ELF-1 (cell line): ENCODE results near the gene NT5DC2.
A peak's percentile ranks its signal among the peaks of the same experiment; 100 is the strongest.

Experiments
- DNase-seq: peaks from one replicate; pipeline ENCODE4 v3.0.0-alpha.2; 2016; ENCODE audit warnings: low read depth, low spot score

NT5DC2 gene

DNA sequence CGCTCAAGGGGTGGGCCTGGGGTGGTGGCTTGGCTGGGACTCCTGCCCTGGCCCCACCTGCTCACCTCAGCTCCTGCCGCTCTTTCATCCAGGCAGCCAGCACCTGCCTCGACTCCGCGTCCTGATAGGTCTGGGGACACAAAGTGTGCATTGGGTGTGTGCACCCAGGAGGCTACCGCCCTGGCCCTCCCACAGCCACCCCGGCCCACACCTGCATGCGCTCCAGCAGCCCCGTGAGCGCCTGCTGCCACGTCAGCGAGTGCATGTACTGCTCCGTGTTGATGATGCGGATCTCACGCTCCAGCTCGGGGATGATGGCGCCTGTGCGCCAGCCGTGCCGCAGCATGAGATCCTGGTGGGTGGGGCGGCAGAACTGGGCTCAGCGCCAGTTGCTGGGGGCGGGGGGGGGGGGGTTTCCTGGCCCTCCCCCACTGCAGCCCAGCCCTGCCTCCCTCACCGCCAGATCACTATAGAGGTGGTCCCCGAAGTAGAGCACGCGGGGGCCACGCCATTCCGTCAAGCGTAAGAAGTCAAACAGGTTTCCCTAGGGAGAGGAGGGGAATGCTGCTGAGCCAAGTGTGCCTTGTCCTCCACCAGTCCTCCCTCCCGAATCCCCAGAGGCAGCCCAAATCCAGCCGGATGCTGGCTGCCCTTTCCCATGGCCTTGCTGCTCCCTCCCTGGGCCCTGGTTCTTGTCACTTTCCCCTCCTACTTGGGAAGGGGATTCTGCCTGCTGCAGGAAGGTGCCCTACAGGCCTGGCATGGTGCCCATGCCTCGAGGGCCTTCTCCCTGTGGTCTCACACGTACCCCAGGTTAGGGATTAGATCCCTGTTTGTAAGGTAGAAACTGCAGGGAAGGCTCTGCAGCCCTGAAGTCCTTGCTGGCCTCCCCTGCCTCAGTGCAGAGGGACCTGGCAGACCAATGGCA lies 8.6 kb downstream of the NT5DC2 start:
- no peak for DNase-seq

DNA sequence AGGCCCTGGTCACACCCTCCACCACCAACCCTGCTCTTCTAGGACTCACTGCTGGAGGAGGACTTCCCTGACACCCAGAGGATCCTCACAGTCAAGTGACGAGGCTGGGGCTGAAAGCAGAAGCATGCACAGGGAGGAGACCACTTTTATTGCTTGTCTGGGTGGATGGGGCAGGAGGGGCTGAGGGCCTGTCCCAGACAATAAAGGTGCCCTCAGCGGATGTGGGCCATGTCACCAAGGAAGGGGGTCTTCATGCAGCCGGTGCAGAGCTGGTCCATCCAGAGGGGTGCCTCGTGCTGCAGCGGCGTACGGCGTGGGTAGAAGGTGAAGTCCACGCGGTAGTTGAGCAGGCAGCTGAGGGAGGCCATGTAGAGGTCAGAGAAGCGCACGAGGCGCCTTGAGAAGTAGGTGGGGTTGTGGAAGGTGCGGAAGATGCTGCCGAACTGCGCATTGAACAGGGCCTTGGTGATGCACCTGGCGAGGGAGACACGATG lies 9.4 kb downstream of the NT5DC2 start:
- no peak for DNase-seq

DNA sequence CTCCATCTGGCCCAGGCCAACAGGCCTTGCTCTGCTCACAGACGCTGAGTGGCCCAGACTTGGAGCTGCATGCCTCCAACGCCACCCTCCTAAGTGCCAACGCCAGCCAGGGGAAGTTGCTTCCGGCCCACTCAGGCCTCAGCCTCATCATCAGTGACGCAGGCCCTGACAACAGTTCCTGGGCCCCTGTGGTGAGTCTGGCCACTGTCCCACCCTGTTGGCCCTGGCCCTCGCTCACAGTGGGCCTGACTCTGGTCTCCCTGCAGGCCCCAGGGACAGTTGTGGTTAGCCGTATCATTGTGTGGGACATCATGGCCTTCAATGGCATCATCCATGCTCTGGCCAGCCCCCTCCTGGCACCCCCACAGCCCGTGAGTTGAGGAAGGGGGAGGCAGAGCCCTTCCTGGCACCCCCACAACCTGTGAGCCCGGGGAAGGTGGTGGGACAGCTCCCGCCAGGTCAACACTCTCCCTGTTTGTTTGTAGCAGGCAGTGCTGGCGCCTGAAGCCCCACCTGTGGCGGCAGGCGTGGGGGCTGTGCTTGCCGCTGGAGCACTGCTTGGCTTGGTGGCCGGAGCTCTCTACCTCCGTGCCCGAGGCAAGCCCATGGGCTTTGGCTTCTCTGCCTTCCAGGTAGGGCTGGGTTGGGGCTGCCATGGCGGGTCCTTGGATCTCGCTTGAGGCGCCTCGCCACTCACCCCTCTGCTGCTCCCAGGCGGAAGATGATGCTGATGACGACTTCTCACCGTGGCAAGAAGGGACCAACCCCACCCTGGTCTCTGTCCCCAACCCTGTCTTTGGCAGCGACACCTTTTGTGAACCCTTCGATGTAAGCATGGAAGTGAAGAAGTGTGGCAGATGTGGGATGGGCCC lies 10.0 kb downstream of the NT5DC2 start:
- DNase-seq: no peak

DNA sequence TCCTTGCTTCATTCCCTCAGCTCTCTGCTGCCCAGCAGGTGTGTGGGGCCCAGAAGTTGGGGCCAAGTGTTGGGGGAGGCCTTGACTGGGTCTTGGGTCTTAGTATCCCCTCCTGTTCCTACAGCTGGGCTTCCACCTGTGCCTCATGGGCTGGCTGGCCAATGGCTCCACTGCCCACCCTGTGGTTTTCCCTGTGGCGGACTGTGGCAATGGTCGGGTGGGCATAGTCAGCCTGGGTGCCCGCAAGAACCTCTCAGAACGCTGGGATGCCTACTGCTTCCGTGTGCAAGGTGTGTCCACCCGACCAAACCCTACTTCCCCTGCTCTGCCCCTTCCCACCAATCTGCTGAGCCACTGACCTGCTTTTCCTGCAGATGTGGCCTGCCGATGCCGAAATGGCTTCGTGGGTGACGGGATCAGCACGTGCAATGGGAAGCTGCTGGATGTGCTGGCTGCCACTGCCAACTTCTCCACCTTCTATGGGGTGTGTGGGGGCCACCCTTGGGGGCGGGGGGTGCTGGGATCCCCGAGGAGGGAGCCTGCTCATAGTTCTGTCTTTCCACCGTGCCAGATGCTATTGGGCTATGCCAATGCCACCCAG lies 10.9 kb downstream of the NT5DC2 start:
- DNase-seq: no peak

DNA sequence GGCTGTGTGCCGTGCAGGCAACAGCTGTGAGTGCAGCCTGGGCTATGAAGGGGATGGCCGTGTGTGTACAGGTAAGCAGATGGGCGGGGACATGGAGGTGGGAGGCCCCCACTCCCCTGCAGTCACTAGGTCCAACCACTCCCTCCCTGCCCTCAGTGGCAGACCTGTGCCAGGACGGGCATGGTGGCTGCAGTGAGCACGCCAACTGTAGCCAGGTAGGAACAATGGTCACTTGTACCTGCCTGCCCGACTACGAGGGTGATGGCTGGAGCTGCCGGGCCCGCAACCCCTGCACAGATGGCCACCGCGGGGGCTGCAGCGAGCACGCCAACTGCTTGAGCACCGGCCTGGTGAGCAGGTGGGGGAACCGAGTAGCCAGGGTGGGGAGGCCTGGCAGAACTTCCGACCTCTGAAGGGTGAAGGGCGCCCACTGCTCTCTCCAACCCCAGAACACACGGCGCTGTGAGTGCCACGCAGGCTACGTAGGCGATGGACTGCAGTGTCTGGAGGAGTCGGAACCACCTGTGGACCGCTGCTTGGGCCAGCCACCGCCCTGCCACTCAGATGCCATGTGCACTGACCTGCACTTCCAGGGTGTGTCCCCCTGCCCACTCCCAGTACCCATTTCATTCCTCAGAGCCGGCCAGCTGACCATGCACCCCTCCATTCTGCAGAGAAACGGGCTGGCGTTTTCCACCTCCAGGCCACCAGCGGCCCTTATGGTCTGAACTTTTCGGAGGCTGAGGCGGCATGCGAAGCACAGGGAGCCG lies 11.6 kb downstream of the NT5DC2 start:
- no peak for DNase-seq

DNA sequence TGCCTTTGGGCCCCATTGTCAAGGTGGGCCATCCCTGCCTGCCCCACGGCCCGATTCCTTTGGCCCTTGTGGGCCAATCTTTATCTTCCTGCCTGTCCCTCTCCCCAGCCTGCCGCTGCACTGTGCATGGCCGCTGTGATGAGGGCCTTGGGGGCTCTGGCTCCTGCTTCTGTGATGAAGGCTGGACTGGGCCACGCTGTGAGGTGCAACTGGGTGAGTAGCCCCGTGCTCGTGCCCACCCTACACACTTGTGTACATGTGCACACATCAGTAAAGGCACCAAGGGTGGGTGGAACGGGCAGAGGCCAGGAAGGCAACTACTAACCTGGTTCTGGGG lies 12.2 kb downstream of the NT5DC2 start:
- no peak for DNase-seq

DNA sequence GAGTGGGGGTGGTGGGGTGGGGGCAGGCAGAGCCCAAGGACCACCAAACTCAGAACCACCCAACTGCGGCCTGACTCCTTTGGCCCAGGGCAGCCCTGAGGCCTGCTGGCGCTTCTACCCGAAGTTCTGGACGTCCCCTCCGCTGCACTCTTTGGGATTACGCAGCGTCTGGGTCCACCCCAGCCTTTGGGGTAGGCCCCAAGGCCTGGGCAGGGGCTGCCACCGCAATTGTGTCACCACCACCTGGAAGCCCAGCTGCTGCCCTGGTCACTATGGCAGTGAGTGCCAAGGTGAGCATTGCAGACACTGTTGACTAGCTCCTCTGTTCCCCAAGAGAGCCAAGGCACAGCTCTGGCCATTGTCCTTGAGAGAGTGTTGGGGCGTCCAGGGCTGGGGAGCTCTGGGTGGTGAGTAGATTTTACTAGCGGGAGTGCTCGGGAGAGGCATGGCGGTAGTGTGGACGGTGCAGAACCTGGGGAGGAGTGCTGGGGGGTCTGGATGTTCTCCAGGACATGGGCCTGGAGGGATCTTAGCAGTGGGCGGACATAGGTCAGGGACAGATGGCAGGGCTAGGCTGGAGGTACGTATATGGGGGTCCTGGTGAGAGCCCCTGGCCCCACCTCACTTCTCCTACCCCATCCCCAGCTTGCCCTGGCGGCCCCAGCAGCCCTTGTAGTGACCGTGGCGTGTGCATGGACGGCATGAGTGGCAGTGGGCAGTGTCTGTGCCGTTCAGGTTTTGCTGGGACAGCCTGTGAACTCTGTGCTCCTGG lies 12.8 kb downstream of the NT5DC2 start:
- DNase-seq: no peak

DNA sequence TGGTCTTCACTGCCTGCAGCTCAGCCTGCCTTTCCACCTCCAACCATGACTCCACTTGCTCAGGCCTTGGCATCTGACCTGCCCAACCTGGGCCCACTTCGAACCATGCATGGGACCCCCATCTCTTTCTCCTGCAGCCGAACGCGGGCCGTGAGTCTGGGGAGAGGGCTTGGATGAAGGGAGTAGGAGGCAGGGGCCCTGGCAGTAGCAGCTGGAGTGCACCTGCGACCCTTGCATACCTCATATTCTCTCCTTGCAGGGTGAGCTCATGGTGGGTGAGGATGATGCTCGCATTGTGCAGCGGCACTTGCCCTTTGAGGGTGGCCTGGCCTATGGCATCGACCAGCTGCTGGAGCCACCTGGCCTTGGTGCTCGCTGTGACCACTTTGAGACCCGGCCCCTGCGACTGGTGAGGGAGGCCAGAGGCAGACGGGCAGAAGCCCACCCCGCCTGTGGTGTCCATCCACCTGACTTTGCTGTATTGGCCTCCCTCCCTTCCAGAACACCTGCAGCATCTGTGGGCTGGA lies 13.5 kb downstream of the NT5DC2 start:
- DNase-seq: no peak

DNA sequence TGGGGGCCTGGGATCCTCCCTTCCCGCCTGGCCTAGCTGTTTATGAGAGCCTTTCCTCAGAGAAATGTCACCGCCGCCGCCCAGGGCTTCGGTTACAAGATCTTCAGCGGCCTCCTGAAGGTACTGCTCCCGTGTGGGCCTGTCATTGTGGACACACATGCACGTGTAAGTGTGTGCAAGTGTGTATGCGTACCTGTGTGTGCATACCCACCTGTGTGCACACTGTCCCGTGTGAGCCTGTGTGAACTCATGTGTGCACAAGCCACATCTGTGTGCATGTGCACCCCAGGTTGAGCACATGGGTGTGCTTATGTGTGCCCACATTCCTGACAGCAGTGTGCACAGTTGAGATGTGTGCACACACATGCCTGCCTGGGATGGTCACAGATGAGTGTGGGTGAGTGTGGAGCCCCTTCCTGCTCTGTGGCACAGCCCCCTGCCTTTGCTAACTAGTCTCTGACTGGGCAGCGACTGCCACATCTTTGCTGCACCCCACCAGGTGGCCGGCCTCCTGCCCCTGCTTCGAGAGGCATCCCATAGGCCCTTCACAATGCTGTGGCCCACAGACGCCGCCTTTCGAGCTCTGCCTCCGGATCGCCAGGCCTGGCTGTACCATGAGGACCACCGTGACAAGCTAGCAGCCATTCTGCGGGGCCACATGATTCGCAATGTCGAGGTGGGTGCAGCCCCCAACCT lies 14.1 kb downstream of the NT5DC2 start:
- DNase-seq: no peak

DNA sequence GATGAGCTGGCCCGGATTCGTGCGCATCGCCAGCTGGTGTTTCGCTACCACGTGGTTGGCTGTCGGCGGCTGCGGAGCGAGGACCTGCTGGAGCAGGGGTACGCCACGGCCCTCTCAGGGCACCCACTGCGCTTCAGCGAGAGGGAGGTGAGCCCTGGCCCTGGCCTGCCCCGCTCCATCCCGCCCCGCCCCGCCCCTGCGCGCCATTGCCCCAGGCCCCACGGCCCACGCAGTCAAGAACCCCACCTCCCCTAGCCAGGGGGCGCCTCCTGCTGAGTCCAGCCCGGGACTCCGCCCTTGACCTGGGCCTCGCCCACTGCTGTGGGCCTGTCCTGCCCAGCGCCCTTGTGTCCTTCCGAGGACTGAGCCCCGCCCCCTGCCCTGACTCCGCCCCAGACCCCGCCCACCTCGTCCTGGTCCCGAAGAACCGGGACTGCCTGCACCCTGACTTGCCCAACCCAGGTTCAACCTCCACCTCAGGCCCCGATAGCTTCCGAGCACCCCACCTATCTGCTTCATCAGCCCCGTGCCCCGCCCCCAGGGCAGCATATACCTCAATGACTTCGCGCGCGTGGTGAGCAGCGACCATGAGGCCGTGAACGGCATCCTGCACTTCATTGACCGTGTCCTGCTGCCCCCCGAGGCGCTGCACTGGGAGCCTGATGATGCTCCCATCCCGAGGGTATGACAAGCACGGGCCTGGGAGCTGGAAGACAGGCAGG lies 14.8 kb downstream of the NT5DC2 start:
- peak; percentile 67 for DNase-seq

DNA sequence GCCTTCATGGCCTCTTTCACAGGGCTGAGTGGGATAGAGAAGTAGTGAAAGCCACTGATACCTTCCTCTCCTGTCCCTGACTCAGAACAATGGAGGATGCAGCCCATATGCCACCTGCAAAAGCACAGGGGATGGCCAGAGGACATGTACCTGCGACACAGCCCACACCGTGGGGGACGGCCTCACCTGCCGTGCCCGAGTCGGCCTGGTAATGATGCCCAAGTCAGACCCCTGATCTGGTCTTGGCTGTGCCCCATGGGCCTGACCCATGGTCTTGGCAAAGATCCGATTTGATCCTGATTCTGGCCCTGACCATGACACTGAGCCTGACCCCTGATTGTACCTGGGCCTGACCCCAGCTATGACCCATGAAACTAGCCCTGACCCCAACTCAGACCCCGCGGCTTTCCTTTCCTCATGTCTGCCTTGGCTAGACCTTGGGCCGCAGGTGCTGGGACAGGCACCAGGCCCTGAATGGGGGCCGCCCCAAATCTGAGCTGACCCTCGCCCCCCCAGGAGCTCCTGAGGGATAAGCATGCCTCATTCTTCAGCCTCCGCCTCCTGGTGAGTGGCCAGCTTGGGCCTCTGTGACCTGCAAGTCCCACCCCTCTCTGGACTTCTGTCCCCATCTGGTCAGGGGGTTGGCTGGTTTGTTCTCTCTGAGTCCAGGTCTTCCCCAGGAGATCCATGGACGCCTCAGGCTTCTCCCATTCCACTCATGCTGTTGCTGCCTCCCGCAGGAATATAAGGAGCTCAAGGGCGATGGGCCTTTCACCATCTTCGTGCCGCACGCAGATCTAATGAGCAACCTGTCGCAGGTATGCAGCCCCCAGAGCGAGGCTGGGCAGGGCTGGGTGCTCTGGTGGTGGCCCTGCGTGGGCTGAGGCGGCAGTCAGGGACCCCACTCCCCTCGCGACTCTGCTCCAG lies 15.6 kb downstream of the NT5DC2 start:
- peak; percentile 42 for DNase-seq

DNA sequence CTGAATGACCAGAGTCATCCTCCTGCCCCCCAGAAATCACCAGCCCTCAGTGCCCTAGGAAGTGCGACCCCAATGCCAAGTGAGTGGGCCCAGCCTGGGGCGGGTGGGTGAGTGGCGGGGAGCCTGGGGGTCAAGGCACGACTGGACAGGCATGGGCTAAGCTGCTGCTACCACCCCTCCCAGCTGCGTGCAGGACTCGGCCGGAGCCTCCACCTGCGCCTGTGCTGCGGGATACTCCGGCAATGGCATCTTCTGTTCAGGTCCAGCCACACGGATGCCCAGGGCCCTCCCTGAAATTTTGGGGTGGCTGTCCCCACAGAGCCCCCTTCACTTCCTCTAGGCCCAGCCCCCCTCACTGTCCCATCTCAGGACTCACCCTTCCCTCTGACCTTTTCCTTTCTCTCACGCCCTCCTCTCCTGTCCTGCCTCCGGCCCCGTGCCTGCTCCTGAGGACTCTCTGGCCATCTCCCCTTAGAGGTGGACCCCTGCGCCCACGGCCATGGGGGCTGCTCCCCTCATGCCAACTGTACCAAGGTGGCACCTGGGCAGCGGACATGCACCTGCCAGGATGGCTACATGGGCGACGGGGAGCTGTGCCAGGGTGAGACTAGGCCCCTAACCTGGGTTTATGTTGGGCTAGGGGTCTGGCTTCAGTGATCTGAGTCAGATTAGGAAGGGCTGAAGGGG lies 17.0 kb downstream of the NT5DC2 start:
- DNase-seq: no peak

DNA sequence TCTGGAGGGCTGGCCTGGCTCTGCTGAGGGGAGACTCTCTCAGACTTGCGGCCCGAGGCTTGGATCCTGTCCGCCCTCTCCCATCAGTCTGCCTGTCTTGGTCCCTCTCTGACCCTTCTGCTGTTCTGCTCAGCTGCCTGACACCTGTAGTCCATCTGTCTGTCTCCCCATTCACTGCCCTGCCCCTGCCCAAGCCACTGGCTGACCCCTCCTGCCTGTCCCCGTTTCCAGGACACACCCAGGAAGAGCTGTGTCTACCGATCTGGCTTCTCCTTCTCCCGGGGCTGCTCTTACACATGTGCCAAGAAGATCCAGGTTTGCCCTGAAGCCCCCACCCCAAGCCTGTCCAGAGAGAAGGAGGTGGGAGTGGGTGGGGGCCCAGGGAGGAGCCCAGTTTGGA lies 18.5 kb downstream of the NT5DC2 start:
- DNase-seq: no peak

DNA sequence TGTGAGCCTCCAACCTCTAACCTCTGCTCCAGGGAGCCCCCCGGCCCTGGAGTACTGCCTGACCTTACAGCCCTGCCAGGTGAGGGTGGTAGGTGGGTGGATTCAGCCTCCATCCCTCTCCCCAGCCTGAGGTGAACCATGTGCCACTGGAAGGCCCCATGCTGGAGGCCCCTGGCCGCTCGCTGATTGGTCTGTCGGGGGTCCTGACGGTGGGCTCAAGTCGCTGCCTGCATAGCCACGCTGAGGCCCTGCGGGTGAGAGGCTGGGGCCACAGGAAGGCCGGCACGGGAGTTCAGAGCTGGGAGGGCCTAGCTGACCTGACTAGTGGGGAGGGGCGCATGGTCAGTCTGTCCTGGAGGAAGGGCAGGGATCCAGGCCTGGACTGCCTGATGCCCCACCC lies 19.1 kb downstream of the NT5DC2 start:
- DNase-seq: no peak

DNA sequence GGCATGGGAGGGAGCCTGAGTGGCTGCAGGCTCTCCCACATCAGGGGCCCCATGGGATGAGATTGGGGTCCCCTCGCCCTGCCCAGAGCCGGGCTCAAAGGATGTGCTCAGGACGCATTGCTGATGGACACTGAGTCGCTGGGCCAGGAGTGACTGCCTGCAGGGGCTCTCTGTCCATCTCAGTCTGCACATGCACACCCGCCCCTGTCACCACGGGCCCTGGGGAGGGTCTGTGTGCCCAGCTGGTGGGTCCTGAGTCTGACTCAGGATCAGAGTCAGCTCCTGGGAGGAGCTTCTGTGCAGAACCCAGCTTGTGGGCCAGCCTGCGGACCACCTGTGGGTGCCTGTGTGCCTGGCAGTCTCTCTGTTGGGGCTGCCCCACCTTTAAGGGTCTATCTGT lies 20.4 kb downstream of the NT5DC2 start:
- no peak for DNase-seq

DNA sequence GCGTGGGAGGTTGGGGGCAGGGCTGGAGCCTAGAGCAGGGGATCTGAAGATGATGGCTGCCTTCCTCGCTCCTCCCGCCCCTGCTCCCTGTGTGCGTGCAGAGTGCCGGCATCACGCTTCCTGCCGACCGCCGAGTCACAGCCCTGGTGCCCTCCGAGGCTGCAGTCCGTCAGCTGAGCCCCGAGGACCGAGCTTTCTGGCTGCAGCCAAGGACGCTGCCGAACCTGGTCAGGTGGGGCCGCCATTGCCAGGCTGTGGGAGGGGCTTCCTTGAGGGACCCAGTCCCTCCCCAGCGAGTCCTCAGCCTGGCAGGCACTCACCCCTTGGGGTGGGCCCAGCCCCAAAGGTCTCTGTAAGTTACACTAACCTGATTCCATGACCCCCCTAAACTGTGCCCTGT lies 20.9 kb downstream of the NT5DC2 start:
- DNase-seq: no peak

DNA sequence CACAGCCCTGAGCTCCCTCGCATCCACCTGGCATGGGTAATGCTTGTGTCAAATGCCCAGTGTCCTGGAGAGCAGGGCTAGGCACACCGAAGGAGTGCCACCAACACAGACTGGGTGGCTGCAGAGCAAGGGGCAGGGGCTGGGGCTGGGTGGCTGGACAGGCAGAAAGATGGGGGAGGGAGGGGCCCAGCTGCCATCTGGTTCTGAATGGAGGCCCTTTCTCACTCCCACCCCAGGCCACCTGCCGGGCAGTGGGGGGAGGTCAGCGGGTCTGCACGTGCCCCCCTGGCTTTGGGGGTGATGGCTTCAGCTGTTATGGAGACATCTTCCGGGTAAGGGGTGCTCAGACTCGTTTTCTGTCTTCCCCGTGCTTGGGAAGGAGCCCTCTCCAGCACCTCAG lies 21.6 kb downstream of the NT5DC2 start:
- no peak for DNase-seq
